Loucy (cell line): ENCODE measurements around the gene KLHL40.

Experiments used
- H2AFZ ChIP-seq: fragments of 200-600 bp; sonication (generic); 2 replicates; pipeline ENCODE4 v1.6.0; 2016; ENCODE audit warnings: antibody characterized with exemption, mild to moderate bottlenecking, low read length, moderate library complexity
- H3F3A ChIP-seq: fragments of 200-600 bp; 2 replicates; pipeline ENCODE4 v1.6.0; 2016; ENCODE audit warnings: antibody characterized with exemption, low read depth, mild to moderate bottlenecking
- H3K27me3 ChIP-seq: fragments of 200-600 bp; sonication (generic); 2 replicates; pipeline ENCODE4 v1.6.1; 2014; ENCODE audit warnings: low read length, mild to moderate bottlenecking; ENCODE audit not compliant: insufficient read depth, poor library complexity, severe bottlenecking
- H3K36me3 ChIP-seq: fragments of 200-600 bp; sonication (generic); 2 replicates; pipeline ENCODE4 v1.6.1; 2016; ENCODE audit warnings: low read length; ENCODE audit not compliant: insufficient read depth
- H3K4me1 ChIP-seq: fragments of 200-600 bp; sonication (generic); 2 replicates; pipeline ENCODE4 v1.5.1; 2014; ENCODE audit warnings: low read length, mild to moderate bottlenecking; ENCODE audit not compliant: insufficient read depth, poor library complexity, severe bottlenecking
- H3K4me2 ChIP-seq: fragments of 200-600 bp; sonication (generic); 2 replicates; pipeline ENCODE4 v1.6.0; 2014; ENCODE audit warnings: antibody characterized with exemption, low read length, low read depth, mild to moderate bottlenecking; ENCODE audit not compliant: poor library complexity, severe bottlenecking
- H3K4me3 ChIP-seq: fragments of 200-600 bp; sonication (generic); 2 replicates; pipeline ENCODE4 v1.5.1; 2014; ENCODE audit warnings: low read length, mild to moderate bottlenecking, mixed read lengths; ENCODE audit not compliant: poor library complexity, severe bottlenecking
- H3K79me2 ChIP-seq: fragments of 200-600 bp; sonication (generic); 2 replicates; pipeline ENCODE4 v1.6.1; 2014; ENCODE audit warnings: low read length; ENCODE audit not compliant: insufficient read depth
- H3K9ac ChIP-seq: fragments of 200-600 bp; sonication (generic); 2 replicates; pipeline ENCODE4 v1.6.0; 2014; ENCODE audit warnings: mild to moderate bottlenecking, low read depth, low read length, moderate library complexity; ENCODE audit not compliant: poor library complexity, severe bottlenecking
- H3K9me2 ChIP-seq: fragments of 200-600 bp; sonication (generic); replicated peaks from 2 replicates; pipeline ENCODE4 v1.6.1; 2016; ENCODE audit warnings: low read depth, low read length, mixed read lengths
- H3K9me3 ChIP-seq: fragments of 200-600 bp; sonication (generic); 2 replicates; pipeline ENCODE4 v1.6.1; 2014; ENCODE audit warnings: mild to moderate bottlenecking, antibody characterized with exemption, low read length, low read depth; ENCODE audit not compliant: insufficient read depth
- H4K20me1 ChIP-seq: fragments of 200-600 bp; sonication (generic); 2 replicates; pipeline ENCODE4 v1.6.0; 2014; ENCODE audit warnings: antibody characterized with exemption, low read length, mild to moderate bottlenecking; ENCODE audit not compliant: insufficient read depth, poor library complexity, severe bottlenecking
- EZH2phosphoT487 ChIP-seq: fragments of 200-600 bp; IDR thresholded peaks from 2 replicates; pipeline ENCODE4 v1.6.1; 2018; ENCODE audit warnings: antibody characterized with exemption, mild to moderate bottlenecking, moderate library complexity, borderline replicate concordance
- TF ChIP-seq, protein P1 (sequence below): fragments of 200-600 bp; sonication (generic); conservative IDR thresholded peaks from 2 replicates; pipeline ENCODE4 v1.5.1; 2014; ENCODE audit warnings: mild to moderate bottlenecking, antibody characterized with exemption, low read length

Gene KLHL40

DNA sequence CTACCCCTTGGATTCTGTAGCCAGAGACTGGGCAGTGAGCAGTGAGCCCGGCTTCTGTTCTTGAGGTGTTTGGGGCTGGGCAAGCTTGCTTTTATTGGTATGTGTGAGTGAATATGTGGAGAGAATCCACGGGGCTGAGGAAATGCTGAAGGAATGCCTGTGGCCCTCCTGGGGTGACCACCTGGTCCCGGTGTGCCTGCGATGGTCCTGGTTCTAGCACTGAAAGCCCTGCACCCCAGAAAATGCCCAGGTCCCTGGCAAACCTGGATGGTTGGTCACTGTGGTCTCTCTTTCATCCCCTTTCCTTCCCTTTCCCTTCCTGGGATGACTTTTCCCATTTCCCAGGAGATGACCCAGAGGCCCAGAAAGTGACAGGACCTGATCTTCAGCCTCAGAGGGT, 27.7 kb upstream of the KLHL40 start:
- H3K4me3 ChIP-seq = no peak overlapping the region
- no peak overlapping the region for H3K4me2 ChIP-seq
- no peak overlapping the region for H3K9ac ChIP-seq
- H3K9me2 ChIP-seq = no peaks in the 10 kb centered on the region
- H3K27me3 ChIP-seq = no peaks in the 10 kb centered on the region
- no peaks in the 10 kb centered on the region for H3K36me3 ChIP-seq
- TF ChIP-seq, protein P1, sequence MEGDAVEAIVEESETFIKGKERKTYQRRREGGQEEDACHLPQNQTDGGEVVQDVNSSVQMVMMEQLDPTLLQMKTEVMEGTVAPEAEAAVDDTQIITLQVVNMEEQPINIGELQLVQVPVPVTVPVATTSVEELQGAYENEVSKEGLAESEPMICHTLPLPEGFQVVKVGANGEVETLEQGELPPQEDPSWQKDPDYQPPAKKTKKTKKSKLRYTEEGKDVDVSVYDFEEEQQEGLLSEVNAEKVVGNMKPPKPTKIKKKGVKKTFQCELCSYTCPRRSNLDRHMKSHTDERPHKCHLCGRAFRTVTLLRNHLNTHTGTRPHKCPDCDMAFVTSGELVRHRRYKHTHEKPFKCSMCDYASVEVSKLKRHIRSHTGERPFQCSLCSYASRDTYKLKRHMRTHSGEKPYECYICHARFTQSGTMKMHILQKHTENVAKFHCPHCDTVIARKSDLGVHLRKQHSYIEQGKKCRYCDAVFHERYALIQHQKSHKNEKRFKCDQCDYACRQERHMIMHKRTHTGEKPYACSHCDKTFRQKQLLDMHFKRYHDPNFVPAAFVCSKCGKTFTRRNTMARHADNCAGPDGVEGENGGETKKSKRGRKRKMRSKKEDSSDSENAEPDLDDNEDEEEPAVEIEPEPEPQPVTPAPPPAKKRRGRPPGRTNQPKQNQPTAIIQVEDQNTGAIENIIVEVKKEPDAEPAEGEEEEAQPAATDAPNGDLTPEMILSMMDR = no peak
- no peak for TF ChIP-seq EZH2phosphoT487
- H3K79me2 ChIP-seq = no peaks in the 10 kb centered on the region
- no peak overlapping the region for H2AFZ ChIP-seq
- H3K9me3 ChIP-seq = no peaks in the 10 kb centered on the region
- H3F3A ChIP-seq = no peaks in the 10 kb centered on the region
- H4K20me1 ChIP-seq = no peaks in the 10 kb centered on the region
- H3K4me1 ChIP-seq = peaks cover 15% of the 10 kb centered on the region

DNA sequence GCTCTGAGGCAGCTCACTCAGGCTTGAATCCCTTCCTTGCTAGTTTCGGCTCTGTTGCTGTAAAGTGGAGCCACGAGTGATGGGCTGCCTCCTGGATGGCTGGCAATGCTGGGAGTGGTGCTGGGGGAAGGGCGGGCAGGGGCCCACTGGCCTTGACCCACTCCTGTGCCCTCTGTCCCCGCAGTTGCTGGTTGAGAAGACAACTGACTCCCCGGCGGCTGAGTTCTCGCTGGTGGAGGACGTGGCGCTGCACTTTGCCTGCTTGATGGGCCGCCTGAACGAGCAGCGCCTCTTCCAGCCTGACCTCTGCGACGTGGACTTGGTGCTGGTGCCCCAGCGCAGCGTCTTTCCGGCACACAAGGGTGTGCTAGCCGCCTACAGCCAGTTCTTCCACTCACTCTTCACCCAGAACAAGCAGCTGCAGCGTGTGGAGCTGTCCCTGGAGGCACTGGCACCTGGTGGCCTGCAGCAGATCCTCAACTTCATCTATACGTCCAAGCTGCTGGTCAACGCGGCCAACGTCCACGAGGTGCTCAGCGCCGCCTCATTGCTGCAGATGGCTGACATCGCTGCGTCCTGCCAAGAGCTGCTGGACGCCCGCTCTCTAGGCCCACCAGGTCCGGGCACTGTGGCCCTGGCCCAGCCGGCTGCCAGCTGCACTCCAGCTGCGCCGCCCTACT, 27.1 kb upstream of the KLHL40 start:
- Histone ChIP-seq H3F3A (no peaks in the 10 kb centered on the region), H3K4me2 (no peak overlapping the region), H2AFZ (no peak overlapping the region), H3K27me3 (no peaks in the 10 kb centered on the region), H3K4me3 (no peak overlapping the region), H4K20me1 (no peaks in the 10 kb centered on the region), H3K9me2 (no peaks in the 10 kb centered on the region), H3K36me3 (no peaks in the 10 kb centered on the region), H3K9me3 (no peaks in the 10 kb centered on the region), H3K4me1 (peaks cover 9% of the 10 kb centered on the region), H3K9ac (no peak overlapping the region), H3K79me2 (no peaks in the 10 kb centered on the region)
- TF ChIP-seq EZH2phosphoT487 = no peak
- TF ChIP-seq, protein P1 = no peak

DNA sequence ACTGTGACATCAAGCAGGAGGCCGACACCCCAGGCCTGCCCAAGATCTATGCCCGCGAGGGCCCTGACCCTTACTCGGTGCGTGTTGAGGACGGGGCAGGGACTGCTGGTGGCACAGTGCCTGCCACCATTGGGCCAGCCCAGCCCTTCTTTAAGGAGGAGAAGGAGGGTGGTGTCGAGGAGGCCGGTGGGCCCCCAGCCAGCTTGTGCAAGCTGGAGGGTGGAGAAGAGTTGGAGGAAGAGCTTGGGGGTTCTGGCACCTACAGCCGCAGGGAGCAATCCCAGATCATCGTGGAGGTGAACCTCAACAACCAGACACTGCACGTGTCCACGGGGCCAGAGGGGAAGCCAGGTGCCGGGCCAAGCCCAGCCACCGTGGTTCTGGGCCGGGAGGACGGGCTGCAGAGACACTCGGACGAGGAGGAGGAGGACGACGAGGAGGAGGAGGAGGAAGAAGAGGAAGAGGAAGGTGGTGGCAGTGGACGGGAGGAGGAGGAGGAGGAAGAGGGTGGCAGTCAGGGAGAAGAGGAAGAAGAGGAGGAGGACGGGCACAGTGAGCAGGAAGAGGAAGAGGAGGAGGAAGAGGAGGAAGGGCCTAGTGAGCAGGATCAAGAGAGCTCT, 26.5 kb upstream of the KLHL40 start:
- Histone ChIP-seq H3K9me3 (no peaks in the 10 kb centered on the region), H3K27me3 (no peaks in the 10 kb centered on the region), H3K4me2 (no peak overlapping the region), H3K36me3 (no peaks in the 10 kb centered on the region), H2AFZ (no peak overlapping the region), H3F3A (no peaks in the 10 kb centered on the region), H3K9me2 (no peaks in the 10 kb centered on the region), H3K4me3 (no peak overlapping the region), H3K79me2 (no peaks in the 10 kb centered on the region), H3K4me1 (peaks cover 3% of the 10 kb centered on the region), H4K20me1 (no peaks in the 10 kb centered on the region), H3K9ac (no peak overlapping the region)
- TF ChIP-seq, protein P1 = no peak
- no peak for TF ChIP-seq EZH2phosphoT487
